ENCODE data around the gene AOPEP. TPM values are rescaled to one million over a fixed set of nuclear protein-coding genes. Genes with fewer than 3 reads are reported as not detected.

Gene AOPEP
- total RNA-seq, 1 experiment from 2014 or later: 32.4 TPM

GRCh38 chr9:95055851-95056551, 329.5 kb downstream of the AOPEP start:
- intact Hi-C loops (cut with micrococcal nuclease): no loop called here
- Mint-ChIP-seq H3K4me1 (ENCODE audit: insufficient read depth, unreplicated experiment) (peaks cover 11% of the 10 kb centered on the region), H3K36me3 (ENCODE audit: insufficient read depth, unreplicated experiment) (peaks cover 60% of the 10 kb centered on the region), H3K27me3 (ENCODE audit: insufficient read depth, unreplicated experiment) (no peaks in the 10 kb centered on the region), H3K4me3 (ENCODE audit: unreplicated experiment) (no peak overlapping the region), H3K27ac (ENCODE audit: low read depth, unreplicated experiment) (no peak overlapping the region), H3K9me3 (ENCODE audit: unreplicated experiment) (no peaks in the 10 kb centered on the region)
- BruUV-seq (replicated peaks): no TSS peak
- TF ChIP-seq CTCF (IDR thresholded peaks at IDR 0.05; ENCODE audit: unreplicated experiment): no peak
- POLR2A ChIA-PET: interaction anchor here (2.4 kb wide), 1 partner anchor 49 kb away, joined by 7 read pairs; no protein-coding TSS in a partner anchor
- CTCF ChIA-PET: interaction anchor here (0.6 kb wide), 2 partner anchors 36 to 45 kb away, joined by 3 read pairs; no protein-coding TSS in a partner anchor
- no peak for DNase-seq (ENCODE audit: unreplicated experiment)

- no TSS peak for BruUV-seq (replicated peaks)
- DNase-seq (ENCODE audit: unreplicated experiment): no peak
- Mint-ChIP-seq H3K27ac (ENCODE audit: low read depth, unreplicated experiment) (no peak overlapping the region), H3K9me3 (ENCODE audit: unreplicated experiment) (no peaks in the 10 kb centered on the region), H3K27me3 (ENCODE audit: insufficient read depth, unreplicated experiment) (no peaks in the 10 kb centered on the region), H3K4me1 (ENCODE audit: insufficient read depth, unreplicated experiment) (peaks cover 11% of the 10 kb centered on the region), H3K4me3 (ENCODE audit: unreplicated experiment) (no peak overlapping the region), H3K36me3 (ENCODE audit: insufficient read depth, unreplicated experiment) (peaks cover 60% of the 10 kb centered on the region)
- no peak for TF ChIP-seq CTCF (IDR thresholded peaks at IDR 0.05; ENCODE audit: unreplicated experiment)
- CTCF ChIA-PET: no interaction called here
- intact Hi-C loops (cut with micrococcal nuclease): no loop called here
- POLR2A ChIA-PET: interaction anchor here (0.5 to 2.4 kb wide), 4 partner anchors 11 to 91 kb away, joined by 3 to 7 read pairs (median 4); no protein-coding TSS in a partner anchor
Measured at GRCh38 chr9:95057101-95057500, 330.6 kb downstream of the AOPEP start.

- Mint-ChIP-seq H3K27ac (ENCODE audit: low read depth, unreplicated experiment) (peak overlapping the region; percentile 25), H3K4me3 (ENCODE audit: unreplicated experiment) (no peak overlapping the region), H3K27me3 (ENCODE audit: insufficient read depth, unreplicated experiment) (no peaks in the 10 kb centered on the region), H3K9me3 (ENCODE audit: unreplicated experiment) (no peaks in the 10 kb centered on the region), H3K36me3 (ENCODE audit: insufficient read depth, unreplicated experiment) (peaks cover 70% of the 10 kb centered on the region), H3K4me1 (ENCODE audit: insufficient read depth, unreplicated experiment) (peaks cover 11% of the 10 kb centered on the region)
- DNase-seq (ENCODE audit: unreplicated experiment): no peak
- BruUV-seq (replicated peaks): no TSS peak
- intact Hi-C loops (cut with micrococcal nuclease): no loop called here
- ChIA-PET POLR2A (interaction anchor here (0.8 to 2.4 kb wide), 3 partner anchors 10 to 51 kb away, joined by 4 to 7 read pairs (median 4); no protein-coding TSS in a partner anchor), CTCF (interaction anchor here (0.7 to 0.9 kb wide), 2 partner anchors 69 to 270 kb away, joined by 3 read pairs; no protein-coding TSS in a partner anchor)
- TF ChIP-seq CTCF (IDR thresholded peaks at IDR 0.05; ENCODE audit: unreplicated experiment): no peak
Measured at GRCh38 chr9:95058121-95058785, 331.8 kb downstream of the AOPEP start.

- H3K27ac Mint-ChIP-seq (ENCODE audit: low read depth, unreplicated experiment): peak overlapping the region; percentile 25
- POLR2A ChIA-PET: no interaction called here
- H3K27me3 Mint-ChIP-seq (ENCODE audit: insufficient read depth, unreplicated experiment): no peaks in the 10 kb centered on the region
- H3K4me1 Mint-ChIP-seq (ENCODE audit: insufficient read depth, unreplicated experiment): peaks cover 11% of the 10 kb centered on the region
- CTCF ChIA-PET: no interaction called here
- peaks cover 70% of the 10 kb centered on the region for H3K36me3 Mint-ChIP-seq (ENCODE audit: insufficient read depth, unreplicated experiment)
- intact Hi-C loops (cut with micrococcal nuclease): no loop called here
- TF ChIP-seq CTCF (IDR thresholded peaks at IDR 0.05; ENCODE audit: unreplicated experiment): no peak
- no peak overlapping the region for H3K4me3 Mint-ChIP-seq (ENCODE audit: unreplicated experiment)
- no peaks in the 10 kb centered on the region for H3K9me3 Mint-ChIP-seq (ENCODE audit: unreplicated experiment)
- DNase-seq (ENCODE audit: unreplicated experiment): no peak
- BruUV-seq (replicated peaks): no TSS peak
Measured at GRCh38 chr9:95058795-95059386, 332.4 kb downstream of the AOPEP start.

Data from MCF 10A (cell line).